HG03175 (cell line): ENCODE measurements around the gene MPZL3.

Experiments
- ATAC-seq: cut with Tn5 transposase; IDR thresholded peaks from one replicate; pipeline ENCODE4 v1.9.1; 2021; ENCODE audit warnings: mild to moderate bottlenecking, moderate library complexity; ENCODE audit not compliant: unreplicated experiment

Gene MPZL3, protein sequence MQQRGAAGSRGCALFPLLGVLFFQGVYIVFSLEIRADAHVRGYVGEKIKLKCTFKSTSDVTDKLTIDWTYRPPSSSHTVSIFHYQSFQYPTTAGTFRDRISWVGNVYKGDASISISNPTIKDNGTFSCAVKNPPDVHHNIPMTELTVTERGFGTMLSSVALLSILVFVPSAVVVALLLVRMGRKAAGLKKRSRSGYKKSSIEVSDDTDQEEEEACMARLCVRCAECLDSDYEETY

DNA sequence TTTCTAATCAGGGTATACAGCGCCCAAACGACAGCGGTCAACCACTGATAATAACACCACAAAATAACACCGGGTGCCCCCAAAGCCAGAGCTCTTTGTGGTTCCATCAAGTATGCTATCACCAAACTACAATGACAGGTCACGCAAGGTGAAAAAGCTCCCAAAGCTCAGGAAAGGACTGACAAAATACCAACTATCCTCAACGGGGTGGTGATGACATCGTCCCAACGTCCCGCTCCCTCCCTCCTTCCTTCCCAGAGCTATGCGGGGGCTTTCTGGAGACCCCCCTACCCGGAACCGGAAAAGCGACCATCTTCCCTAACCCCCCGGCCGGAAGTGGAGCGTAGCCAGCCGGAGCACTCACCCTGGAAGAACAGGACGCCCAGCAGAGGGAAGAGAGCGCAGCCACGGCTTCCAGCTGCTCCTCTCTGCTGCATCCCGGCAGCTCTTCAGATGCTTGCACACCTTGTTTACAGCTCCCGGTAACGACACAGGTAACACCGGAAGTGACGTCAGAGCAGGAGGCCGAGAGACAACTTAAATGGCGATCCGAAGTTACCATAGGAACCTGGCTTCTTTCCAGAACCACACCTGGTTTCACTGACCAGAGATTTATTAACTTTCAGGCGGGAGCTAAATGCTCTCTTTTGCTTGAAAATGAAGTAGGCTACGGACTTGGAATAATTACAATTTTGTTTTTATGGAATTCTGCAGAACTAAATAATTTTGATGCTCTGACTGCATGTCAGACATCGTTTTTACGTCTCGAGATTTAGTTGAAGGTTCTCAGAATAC is at the start of gene MPZL3:
TSS of gene MPZL3 (minus strand) at position 508 of the 795 bp plus-strand sequence. CDS start at position 437, 71 bp downstream.
- peak; percentile 88 for ATAC-seq

DNA sequence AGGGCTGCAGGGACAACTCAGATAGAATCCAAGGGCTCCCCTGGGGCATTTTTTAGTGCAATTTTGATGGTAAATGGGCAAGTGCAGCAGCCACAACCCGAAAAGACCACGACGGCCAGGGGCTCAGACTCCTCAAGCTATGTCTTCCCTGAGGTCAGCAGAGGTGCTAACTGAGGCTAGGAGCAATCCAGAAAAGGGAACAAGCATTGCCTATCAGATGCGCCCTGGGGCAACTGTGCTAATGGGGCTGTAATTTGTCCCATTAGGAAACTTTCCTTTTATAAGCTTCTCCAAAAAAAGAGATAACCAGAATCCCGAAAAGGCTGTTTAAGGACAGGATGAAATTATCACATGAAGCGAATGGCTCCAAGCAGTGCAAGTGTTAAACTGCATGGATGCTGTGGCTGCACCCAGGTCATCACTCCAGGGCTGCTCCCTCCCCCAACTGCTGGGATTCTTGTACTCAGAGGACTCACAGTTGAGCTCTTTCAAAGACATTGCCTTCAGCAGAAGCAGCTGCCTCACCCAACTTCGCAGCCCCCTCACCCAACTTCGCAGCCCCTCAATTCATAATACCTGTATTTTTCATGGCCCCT is 49.5 kb upstream of the MPZL3 start:
- ATAC-seq: no peak

DNA sequence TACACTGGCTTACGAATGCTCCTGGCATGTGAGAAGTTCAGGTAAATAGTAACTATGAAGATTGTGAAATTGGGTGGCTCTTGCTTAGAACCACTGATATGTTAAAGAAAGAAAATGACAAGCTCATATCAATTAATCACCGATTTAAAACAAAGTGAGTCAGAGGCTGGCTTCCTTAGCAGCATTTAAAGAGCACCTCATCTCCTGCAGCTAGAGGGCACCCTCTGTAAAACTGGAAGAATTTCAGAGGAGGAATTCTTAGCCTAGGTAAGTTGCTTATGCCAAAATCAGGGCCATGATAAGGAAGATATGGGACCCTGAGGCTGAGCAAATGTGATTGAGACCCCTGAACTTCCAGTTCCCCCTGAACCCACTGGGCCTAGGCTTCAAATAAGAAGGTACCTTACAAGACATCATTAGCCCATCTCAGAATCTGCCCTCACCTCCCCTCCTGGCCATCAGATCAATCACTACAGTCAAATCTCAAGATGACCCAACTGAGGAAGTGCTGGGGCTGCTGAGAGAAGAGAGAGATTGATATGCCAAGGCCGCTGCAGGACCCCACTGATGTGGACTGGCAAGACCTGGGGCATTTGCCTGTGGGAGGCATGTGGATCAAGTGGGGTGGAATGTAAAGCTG is 43.8 kb upstream of the MPZL3 start:
- no peak for ATAC-seq

DNA sequence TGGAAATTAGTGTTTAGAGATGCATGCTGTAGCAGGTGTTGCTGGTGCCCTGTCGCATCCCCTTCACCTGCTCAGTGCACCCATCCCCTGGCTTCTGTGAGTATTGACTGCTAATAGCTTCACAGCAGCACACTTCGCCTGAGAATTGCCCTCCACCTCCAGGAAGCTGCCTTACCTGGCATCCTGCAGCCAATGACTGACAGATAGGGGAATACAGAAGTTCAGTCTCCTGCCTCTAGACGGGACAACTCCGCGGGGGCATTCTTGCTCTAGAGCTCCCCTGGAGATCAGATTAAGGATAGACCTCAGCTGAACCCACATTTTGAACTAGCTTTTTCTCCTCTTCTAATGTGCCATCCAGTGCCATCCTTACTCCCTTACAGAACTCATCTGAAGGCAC is 43.0 kb upstream of the MPZL3 start:
- no peak for ATAC-seq

DNA sequence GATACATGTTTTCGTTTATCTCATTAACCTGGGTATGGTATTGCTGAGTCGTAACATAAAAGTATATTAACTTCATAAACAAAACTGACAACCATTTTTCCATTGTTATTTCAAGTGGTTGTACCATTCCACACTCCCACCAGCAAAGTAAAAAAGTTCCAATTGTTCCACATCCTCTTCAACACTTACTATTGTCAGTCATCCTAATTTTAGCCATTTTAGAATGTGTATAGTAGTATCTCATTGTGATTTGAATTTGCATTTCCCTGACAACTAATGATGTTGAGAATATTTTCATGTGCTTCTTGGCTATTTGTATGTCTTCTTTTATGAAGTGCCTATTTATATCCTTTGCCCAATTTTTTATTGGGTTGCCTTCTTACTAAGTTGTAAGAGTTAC is 41.9 kb upstream of the MPZL3 start:
- no peak for ATAC-seq

GRCh38 chr11:118291477-118292135 is 39.4 kb upstream of the MPZL3 start:
- ATAC-seq: no peak

GRCh38 chr11:118290923-118291322 is 38.8 kb upstream of the MPZL3 start:
- no peak for ATAC-seq

DNA sequence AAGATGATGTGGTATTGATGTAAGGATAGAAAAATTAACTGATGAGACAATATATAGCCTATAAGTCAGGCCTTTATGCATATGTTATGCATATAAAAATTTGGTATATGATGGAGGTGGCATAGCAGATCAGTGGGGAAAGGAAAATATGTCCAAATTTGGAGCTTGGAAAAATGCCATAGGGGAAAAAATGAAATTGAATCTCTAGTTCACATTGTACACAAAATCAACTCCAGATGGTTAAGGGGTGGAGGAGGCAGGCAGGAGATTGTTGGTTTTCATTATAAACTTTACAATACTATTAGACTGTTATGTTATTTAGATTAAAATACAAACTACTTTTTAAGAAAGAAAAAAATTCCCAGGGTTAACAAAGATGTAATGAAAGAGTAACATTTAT is 37.2 kb upstream of the MPZL3 start:
- no peak for ATAC-seq

DNA sequence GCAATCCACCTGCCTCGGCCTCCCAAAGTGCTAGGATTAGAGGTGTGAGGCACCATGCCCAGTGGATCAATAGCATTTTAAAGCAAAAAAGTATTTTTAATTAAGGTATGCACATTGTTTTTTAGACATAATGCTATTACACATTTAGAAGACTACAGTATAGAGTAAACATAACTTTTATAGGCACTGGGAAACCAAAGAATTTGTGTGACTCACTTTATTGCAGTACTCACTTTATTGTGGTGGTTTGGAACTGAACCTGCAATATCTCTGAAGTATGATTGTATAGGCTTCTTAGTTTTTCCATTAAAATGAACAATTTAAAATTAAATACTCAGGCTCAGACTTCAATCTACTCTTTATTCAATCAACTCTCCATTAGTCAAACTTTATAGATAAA is 34.8 kb upstream of the MPZL3 start:
- ATAC-seq: no peak

- ATAC-seq: no peak
Observed at GRCh38 chr11:118286545-118286944, 34.4 kb upstream of the MPZL3 start.

- ATAC-seq: no peak
Observed at GRCh38 chr11:118283756-118284350, 31.7 kb upstream of the MPZL3 start.

DNA sequence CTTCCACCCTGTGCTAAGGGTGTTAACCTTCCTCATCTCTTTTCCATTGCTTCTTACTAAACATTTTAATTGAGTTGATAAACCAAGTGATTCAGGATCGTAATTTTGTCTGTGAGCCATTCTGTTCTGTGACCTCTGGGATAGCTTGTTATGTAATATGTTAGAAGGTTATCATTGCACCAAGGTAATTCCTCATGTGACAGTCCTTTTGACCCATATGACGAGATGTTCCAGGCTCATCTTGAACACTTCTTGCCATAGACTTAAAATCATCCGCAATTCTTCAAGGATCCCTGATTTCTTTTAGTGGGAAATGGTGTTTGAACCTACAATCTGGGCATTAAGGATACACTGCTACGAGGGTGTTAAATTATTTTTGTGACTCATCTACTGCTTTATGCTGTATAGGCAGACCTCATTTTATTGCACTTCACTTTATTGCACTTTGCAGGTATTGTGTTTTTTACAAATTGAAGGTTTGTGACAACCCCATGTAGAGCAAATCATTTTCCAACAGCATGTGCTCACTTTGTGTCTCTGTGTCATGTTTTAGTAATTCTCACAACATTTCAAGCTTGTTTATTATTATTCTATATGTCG is 31.0 kb upstream of the MPZL3 start:
- ATAC-seq: no peak

GRCh38 chr11:118282606-118283005 is 30.4 kb upstream of the MPZL3 start:
- ATAC-seq: no peak

GRCh38 chr11:118281284-118281683 is 29.1 kb upstream of the MPZL3 start:
- ATAC-seq: no peak

DNA sequence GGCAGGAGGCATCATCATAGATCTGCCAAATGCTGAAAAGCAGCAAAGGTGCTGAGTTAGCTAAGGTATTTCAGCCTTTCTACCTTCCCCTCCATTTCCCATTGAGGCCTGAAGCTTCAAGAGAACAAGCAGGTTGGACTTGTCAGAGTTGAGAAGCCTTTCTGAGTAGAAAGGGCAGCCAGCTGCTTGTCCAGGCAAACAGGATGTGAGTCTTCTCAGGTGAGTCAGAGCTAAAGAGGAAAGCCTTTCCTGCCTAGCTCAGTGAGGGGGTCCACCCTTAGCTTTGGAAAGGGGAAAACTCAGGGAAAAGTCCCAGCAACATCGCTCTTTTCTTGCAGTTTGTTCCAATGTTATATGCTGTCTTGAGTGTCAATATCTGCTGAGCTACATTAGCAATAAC is 25.1 kb upstream of the MPZL3 start:
- ATAC-seq: no peak

DNA sequence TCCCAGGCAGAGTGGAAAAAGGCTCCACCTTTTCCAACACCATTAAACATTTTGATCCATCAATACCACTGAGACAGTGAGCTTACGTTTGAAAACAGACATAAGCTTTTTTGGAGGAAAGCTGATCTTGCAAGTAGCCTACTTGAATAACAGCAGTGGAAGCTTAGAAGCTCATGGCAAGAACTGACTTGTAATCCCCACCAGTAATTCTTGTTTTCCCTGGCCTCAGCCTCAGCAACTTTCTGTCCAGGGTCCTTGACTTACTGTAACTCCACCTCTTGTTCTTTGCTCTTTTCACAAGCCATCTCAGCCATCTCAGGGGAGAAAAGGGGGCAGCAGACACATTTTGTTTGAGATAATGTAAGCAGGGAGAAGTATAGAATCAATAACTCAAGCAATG is 24.3 kb upstream of the MPZL3 start:
- no peak for ATAC-seq

GRCh38 chr11:118275176-118275575 is 23.0 kb upstream of the MPZL3 start:
- no peak for ATAC-seq

GRCh38 chr11:118274186-118274585 is 22.0 kb upstream of the MPZL3 start:
- no peak for ATAC-seq

- ATAC-seq: no peak
Observed at GRCh38 chr11:118272001-118272400, 19.8 kb upstream of the MPZL3 start.

GRCh38 chr11:118267486-118267885 is 15.3 kb upstream of the MPZL3 start:
- no peak for ATAC-seq
